HG03159 (cell line): ENCODE results near the gene PCNX2.

ENCODE experiments used
- ATAC-seq: cut with Tn5 transposase; IDR thresholded peaks from one replicate; pipeline ENCODE4 v1.9.1; 2021; ENCODE audit warnings: mild to moderate bottlenecking, moderate library complexity; ENCODE audit not compliant: unreplicated experiment

The PCNX2 gene

DNA sequence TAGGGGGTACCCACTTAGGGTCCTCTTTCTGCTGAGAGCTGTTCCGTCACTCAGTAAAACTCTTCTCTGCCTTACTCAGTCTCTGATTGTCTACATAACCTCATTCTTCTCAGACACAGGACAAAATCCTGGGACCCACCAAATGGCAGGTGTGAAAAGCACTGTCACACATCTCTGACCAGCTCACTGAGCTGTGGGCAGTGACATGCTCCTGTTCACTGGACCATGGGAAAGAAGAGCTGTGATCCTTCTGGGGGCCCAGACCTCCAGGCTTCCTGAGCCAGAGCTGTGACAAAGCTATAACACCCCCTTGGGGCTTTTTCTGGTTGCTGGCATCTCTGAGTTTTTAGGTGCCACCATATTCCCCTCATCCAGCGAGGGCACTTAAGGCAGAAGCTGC lies 229.4 kb downstream of the PCNX2 start:
- ATAC-seq: no peak

DNA sequence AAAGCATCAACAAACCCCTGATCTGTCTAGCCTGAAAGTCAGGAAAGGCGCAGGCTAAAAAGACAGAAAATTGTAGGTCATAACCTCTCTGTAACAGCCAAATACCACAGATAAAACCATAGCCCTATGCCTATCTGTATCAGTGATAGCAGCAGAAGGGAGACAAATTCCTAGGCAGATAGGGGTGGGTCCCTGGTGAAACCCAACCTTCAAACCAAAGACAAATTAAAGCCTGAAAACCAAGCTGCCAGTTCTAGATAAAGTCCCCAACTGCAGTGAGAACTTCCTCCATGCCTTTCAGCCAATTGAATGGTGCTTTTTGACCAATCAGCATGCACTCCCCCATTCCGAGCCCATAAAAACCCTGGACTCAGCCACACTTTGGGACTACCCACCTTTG lies 229.8 kb downstream of the PCNX2 start:
- no peak for ATAC-seq

DNA sequence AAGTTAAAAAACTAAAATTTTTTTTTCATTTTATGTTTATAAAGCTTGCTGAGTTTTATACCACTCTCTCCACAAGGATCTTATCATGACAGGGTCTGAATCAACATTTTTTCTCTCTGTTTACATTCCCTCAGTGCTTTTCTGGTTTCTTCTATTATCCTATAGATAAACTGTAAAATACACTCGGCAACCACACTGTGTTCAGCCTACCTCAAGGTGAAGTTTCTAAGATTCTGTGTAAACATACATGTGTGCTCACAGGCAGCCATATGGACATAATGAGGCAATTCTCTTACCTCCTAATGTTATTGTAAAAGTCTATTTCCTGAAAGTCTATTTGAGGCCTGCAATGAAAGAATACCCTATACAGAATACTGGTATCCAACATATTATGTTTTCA lies 230.5 kb downstream of the PCNX2 start:
- ATAC-seq: no peak

DNA sequence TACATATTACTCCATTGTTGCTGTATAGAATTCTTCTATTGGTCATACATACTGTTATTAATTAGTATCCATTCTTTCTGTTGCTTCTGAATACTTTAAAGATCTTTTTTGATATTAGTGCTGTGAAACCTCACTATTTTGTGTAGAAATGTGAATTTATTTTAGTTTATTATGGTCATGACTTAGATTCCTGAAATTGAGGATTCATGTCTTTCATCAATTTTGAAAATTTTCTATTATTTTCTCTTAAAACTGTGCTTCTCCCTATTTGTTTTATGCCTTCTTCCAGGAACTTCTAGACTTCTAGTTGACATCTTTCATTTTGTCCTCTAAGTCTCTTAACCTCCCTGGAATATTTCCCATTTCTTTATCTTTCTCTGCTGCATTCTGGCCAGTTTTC lies 232.1 kb downstream of the PCNX2 start:
- no peak for ATAC-seq

GRCh38 chr1:233061265-233061664 lies 234.3 kb downstream of the PCNX2 start:
- no peak for ATAC-seq

GRCh38 chr1:233060461-233060994 lies 235.0 kb downstream of the PCNX2 start:
- no peak for ATAC-seq

DNA sequence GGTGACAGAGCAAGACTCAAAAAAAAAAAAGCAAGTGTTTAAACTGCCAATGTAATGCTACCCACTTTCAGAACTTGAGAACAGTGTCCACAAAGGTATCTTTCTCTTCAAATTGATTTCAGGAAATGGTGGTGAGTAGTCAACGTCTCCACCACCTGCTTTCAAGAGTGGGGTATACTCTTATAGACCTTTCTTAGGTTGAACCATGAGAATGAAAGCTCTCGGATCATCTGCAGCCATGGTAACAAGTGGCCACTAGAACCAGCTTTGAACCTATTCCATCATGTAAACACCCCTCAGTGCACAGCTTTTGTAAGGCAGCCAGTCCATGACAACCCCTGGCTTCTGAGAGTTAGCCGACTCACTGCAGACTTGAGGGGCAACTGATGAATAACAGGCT lies 237.7 kb downstream of the PCNX2 start:
- ATAC-seq: no peak

- ATAC-seq: no peak
These were observed 239.5 kb downstream of the PCNX2 start for GRCh38 chr1:233055879-233056641.

- no peak for ATAC-seq
These were observed 249.9 kb downstream of the PCNX2 start for GRCh38 chr1:233045588-233045987.

- ATAC-seq: no peak
These were observed 252.7 kb downstream of the PCNX2 start for GRCh38 chr1:233042834-233043233.

DNA sequence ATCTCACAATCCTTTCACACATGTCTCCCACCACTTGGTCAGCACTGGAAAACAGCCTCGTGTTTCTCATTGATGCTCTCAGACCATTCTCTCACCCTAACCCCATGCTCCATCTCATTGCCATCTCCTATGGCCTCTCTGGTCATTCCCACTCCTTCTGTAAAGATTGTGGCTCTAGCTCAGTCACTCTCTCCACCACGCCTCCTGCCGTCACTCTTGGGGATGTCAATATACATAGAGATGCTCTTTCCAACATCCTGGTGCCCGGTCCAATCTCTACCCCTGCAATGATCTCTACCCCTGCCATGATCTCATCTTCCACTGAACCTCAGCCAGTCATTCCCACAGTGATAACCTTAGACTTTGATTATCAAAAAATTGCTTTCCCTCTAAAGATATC lies 255.0 kb downstream of the PCNX2 start:
- ATAC-seq: no peak

DNA sequence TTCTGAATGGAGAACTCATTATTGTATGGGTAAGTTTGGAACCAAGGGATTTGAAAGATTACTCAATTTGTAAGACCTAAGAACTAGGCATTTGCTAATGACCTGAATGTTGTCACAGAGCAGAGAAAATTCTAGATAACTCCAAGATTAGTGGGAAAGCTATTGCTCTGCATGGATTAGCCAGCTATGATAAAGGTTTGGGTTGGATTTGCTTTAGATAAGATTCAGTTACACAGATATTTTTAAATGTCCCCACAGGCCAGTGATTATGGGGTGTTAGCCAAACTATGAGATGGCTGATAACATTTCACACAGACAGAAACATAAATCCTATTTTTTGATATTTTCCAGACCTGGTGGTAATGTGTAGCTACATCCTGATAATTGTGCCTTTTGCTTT lies 256.9 kb downstream of the PCNX2 start:
- no peak for ATAC-seq

GRCh38 chr1:233037843-233038242 lies 257.7 kb downstream of the PCNX2 start:
- no peak for ATAC-seq

GRCh38 chr1:233034836-233035235 lies 260.7 kb downstream of the PCNX2 start:
- ATAC-seq: no peak

DNA sequence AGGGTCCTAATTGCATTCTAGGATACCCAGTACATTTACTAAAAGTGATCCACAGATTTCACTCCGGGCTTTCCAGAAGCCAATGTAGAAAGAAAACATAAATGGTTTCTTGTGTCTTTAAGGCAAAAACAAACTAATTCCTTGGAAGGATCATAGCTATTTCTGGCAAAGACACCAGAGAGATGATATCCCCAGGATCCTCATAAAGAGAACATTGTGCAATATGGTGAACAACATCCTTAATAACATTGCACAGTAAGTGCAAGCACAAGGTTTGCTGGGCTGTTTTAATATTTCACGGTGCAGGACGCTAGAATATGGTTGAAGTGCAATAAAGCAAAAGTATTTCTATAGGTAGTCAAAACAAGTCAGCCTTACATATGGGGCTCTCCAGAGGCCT lies 262.2 kb downstream of the PCNX2 start:
- ATAC-seq: no peak

DNA sequence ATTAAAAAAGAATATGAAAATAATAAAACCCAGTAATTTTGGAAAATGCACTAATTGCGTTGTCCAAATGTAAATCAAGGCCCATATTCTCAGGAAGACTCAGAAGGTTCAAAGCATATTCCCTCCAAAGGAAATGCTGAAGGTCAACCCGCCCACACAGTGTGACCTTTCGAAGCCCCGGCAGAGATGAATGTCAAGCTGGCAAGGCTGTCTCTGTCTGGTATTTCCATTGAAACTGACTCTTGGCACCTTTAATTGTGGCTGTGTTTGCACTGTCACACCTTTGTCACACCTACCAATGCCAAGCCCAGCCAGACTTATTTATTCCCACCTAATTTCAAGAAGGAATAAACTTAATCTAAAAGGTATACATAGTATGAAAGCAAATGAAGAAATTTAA lies 262.6 kb downstream of the PCNX2 start:
- no peak for ATAC-seq

- ATAC-seq: no peak
These were observed 264.0 kb downstream of the PCNX2 start for GRCh38 chr1:233031521-233031920.

DNA sequence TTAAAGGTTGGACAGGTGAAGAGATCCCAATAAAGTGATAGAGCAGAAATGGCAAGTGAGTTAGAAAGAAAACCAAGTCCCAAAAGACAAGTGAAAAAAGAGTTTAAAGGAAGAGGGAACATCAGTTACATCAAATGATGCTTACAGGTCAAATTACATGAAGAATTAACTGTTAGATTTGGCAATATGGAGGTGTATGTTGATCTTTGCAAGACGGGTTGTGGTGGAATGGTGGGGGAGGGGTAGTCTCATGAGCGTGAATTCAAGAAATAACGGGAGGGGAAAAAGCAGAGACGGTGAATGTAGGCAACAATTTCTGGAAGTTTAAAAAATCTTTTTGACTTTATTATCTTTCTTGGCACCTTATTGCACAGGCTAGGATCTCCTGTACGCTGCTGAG lies 268.5 kb downstream of the PCNX2 start:
- ATAC-seq: no peak

DNA sequence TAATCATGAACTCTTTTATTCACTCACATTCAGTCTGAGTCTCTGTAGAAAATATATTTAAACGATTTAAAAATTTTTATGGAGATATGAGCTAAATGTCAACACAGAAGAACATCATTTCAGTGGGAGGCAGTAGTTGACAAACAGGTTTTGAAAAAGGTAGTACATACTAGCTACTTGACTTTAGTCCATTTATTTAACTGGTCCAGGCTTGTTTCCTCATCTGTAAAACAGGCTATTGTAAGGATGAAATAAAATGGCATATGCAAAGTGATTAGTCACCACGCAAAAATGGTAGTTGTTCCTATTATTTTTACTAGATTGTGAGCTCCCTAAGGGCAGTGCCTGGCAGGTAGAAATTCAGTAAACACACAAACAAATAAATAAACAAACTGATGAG lies 270.0 kb downstream of the PCNX2 start:
- ATAC-seq: no peak

DNA sequence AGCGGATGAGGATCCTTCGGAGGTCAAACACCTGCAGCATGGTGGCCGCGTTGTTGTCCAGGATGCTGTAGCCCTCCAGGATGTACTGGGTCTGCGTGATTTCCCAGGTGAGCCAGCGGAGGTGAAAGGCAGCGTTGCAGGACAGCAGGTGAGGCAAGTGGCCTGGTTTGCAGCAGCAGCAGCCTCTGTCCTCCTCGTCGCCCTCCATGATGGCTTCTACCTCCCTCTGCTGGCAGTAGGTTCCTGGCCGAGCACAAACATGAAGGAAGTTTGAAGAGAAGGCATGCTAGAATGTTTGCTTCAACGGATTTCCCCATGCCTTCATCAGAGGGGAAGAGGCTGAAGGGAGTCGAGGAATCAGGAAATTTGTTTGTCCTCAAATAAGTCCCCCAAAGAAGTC lies 270.4 kb downstream of the PCNX2 start:
- ATAC-seq: no peak

GRCh38 chr1:233024199-233024598 lies 271.3 kb downstream of the PCNX2 start:
- ATAC-seq: no peak

DNA sequence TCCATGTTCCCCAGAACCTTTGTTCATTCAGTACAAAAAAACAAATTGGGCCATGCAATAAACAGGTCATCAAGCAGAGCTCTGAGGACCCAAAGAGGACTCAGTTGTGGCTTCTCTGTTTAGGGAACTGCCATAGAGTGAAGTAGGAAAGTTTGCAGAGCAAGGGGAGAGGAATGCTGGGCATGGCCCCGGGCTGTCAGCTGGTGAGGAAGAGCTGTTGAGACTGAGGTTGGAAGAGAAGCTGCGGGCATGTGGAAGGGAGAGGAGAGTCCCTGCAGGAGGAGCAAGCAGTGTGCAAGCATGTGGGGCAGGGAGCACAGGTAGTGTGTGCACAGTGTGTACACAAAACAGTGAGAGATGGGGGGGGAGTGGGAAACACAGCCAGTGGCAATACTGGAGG lies 273.3 kb downstream of the PCNX2 start:
- ATAC-seq: no peak

DNA sequence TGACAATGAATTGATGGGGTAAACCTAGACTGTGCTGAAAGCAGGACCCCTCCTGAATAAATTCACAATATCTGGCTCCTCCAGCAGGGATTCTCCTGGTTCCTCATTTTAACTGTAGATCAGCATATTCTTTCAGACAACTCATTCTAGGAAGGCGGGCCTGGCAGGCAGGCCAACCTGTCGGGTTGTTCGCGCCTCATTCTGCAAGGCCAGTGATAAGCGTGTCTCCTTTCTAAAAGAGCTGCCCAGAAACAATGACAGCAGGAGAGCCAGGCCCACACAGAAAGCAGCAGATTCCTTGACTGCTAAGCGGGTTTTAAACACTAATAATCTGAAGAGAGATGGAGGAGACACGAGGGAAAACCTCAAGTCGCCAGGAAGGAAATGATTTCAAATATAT lies 275.1 kb downstream of the PCNX2 start:
- ATAC-seq: no peak
